ENCODE measurements around the gene MYO1D.
"Not testable (repeated sequence)": the region's sequence is repeated elsewhere in the genome, so short reads cannot be mapped to it uniquely, and the experiment has no call there.

Gene MYO1D

DNA sequence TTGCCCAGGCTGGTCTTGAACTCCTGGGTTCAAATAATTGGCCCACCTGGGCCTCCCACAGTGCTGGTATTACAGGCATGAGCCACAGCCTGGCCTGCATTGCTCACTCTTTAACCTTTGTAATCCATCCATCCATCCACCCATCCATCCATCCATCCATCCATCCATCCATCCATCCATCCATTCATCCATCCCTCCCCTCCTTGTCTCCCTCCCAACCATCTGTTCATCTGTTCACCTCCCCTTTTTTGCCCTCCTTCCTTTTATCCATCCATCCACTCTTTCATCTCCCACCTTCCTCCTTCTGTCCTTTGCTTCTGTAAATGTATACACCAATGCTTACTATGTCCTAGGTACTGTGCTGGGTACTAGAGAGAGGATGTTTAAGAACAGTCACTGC lies 324.6 kb downstream of the MYO1D start:
- no peak for DNase-seq (ENCODE audit: extremely low read depth in 1 of 2, low read depth in 1 of 2)

GRCh38 chr17:32551186-32551955 lies 325.6 kb downstream of the MYO1D start:
- no peak for DNase-seq (ENCODE audit: extremely low read depth in 1 of 2, low read depth in 1 of 2)

GRCh38 chr17:32549559-32549958 lies 327.4 kb downstream of the MYO1D start:
- no peak for DNase-seq (ENCODE audit: extremely low read depth in 1 of 2, low read depth in 1 of 2)

DNA sequence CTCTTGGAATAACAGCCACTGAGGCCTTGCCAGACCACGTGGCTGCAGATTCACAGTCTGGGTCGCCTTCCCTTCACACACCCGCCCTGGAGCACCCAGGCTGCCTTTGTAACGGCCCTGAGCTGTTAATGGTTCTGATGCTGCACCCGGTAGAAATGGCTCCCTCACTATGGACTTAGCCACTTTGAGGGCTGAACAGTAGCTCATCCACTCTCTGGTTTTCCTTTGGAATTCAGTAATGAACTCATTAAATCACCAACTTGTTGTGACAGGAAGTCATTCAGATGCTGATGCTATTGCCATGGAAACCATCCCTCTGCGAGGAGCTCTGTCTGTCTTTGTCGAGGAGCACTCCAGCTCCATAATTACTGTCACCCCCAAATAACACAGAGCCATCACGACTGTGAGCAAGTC lies 330.9 kb downstream of the MYO1D start:
- no peak for DNase-seq (ENCODE audit: extremely low read depth in 1 of 2, low read depth in 1 of 2)

GRCh38 chr17:32542186-32542585 lies 334.7 kb downstream of the MYO1D start:
- no peak for DNase-seq (ENCODE audit: extremely low read depth in 1 of 2, low read depth in 1 of 2)

GRCh38 chr17:32541640-32542039 lies 335.3 kb downstream of the MYO1D start:
- no peak for DNase-seq (ENCODE audit: extremely low read depth in 1 of 2, low read depth in 1 of 2)

DNA sequence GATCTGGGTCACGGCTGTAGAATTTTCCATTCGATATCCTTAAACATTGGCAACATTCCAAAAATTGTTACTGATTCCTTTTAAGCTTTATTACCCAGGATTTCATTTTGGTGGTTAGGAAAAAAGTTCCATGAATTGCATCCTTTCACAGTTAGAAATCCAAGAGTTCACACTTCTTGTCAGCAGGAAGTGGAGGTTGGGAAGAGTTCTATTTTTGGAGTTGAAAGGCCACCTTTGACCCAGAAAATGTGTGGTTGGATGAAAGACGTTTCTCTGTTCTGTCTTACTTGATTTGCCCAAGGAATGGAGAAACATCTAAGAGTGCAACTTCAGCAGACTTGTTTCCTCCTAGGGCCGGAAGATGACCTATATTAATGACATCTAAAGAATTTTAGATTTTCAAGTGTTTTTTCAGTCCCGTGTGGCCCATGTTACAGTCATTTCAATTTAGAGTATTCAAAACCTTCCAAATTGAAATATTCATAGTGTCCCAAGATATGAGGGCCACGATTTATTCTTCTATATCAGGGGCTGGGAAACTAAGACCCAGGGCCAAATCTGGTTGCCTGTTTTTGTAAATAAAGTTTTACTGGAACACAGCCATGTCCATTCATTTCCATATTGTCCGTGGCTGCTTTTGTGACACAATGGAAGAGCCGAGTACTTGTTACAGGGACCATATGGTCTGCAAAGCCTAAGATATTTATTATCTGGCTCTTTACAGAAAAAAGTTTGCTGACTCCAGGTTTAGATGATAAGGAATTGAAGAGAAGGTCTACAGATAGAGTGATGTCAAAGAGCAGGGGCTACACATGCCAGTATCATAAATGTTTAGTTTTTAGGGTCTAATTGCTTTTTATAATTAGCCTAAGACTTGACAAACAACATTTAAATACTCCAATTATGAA lies 339.9 kb downstream of the MYO1D start:
- DNase-seq (ENCODE audit: extremely low read depth in 1 of 2, low read depth in 1 of 2) = no peak

DNA sequence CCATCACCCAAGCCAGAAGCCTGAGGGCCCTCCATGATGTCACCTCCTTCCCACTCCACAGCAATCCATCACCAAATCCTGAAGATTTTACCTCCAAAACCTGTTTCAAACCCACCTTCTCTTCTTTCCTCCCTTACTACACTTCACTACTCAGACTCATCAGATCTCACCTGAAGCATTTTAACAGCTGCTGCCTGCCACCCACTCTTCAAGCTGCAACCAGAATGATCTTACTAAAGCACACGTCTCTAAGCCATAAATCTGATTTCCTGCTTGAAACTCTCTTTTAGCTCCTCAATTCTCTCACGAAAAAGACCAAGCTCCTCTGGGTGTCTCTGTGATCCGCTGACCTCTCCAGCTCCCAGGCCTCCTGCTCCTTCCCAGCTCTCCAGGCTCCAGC lies 343.6 kb downstream of the MYO1D start:
- no peak for DNase-seq (ENCODE audit: extremely low read depth in 1 of 2, low read depth in 1 of 2)

- no peak for DNase-seq (ENCODE audit: extremely low read depth in 1 of 2, low read depth in 1 of 2)
Measured at GRCh38 chr17:32529604-32530003, 347.3 kb downstream of the MYO1D start.

GRCh38 chr17:32528825-32529224 lies 348.1 kb downstream of the MYO1D start:
- no peak for DNase-seq (ENCODE audit: extremely low read depth in 1 of 2, low read depth in 1 of 2)

- DNase-seq (ENCODE audit: extremely low read depth in 1 of 2, low read depth in 1 of 2) = no peak
Measured at GRCh38 chr17:32527146-32527545, 349.8 kb downstream of the MYO1D start.

DNA sequence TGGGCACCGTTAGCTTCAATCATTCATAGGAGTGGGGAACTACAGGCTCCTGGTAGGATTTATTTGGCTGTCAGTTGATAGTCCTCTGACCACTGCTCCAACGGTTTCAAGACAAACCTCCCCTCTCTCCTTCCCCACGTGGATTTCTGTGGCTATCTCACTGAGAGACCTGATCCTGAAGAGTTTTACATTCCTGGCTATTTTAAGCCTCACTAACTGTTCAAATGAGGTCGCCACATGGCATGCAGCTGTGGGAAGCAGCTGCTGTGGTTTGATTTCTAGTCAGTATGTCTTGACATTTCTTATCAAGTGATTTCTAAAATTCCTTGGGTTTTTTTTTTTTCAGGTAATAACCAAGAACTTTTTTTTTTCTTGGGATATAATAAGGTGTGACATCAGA lies 351.8 kb downstream of the MYO1D start:
- DNase-seq (ENCODE audit: extremely low read depth in 1 of 2, low read depth in 1 of 2) = no peak

DNA sequence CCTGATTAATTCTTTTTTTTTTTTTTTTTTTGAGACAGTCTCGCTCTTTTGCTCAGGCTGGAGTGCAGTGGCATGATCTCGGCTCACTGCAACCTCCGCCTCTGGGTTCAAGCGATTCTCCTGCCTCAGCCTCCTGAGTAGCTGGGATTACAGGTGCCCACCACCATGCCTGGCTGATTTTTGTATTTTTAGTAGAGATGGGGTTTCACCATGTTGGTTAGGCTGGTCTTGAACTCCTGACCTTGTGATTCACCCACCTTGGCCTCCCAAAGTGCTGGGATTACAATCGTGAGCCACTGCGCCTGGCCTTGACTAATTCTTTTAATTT lies 352.4 kb downstream of the MYO1D start:
- DNase-seq (ENCODE audit: extremely low read depth in 1 of 2, low read depth in 1 of 2) = not testable (repeated sequence)

DNA sequence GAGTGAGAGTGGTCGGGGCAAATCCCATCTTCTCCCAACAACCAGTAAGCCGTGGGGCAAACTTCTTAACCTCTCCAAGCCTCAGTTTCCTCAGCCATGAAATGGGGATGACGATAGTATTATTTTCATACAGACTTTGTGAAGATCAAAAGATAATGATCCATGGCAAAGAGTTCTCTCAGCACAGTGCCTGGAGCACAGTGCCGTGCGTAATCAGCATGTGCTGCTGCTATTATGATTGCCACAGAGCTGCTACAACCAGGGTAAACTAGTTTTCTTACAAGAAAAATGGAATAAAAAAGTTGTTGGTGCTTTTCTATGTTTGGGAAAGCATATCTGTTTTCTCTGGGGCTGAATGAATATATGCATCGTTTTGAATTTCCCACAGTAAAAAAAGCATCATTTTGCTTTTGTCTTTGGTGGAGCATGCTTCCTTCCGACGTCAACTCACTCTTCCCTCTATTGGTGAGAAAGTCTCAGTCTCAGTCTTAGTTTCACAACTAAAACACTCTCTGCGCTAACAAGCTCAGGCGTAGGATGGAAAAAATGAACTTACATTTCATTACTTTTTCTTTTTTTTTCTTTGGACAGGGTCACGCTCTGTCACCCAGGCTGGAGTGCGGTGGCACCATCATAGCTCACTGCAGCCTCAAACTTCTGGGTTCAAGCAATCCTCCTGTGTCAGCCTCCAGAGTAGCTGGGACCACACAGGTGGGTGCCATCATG lies 352.9 kb downstream of the MYO1D start:
- DNase-seq (ENCODE audit: extremely low read depth in 1 of 2, low read depth in 1 of 2) = no peak

DNA sequence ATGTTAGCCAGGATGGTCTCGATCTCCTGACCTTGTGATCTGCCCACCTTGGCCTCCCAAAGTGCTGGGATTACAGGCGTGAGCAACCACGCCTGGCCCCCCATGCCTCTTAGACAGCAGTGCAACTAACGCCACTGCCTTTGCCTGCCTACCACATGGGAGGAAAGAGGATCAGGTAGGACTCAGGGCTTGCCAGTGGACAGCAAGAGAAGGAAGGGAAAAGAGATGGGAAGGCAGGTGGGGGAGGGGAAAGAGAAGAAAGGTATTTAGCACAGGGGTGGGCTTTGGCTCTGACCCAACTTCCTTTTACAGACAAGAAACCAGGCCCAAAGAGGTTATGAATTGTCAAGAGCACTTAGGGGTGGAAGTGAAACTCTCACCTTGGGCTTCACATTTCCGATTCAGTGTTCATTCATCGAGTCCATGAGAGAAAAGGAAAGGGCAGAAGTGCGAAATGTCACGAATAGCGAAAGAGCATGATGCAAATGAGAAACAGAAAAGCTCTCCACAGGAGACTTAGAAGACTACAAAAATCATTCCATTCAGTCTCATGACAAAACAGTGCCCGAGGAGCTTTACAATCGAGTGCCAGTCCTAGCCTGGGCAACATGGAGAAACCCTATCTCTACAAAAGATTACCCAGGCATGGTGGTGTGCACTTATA lies 353.8 kb downstream of the MYO1D start:
- DNase-seq (ENCODE audit: extremely low read depth in 1 of 2, low read depth in 1 of 2) = peak in 1 of 2 donors; percentile 52

DNA sequence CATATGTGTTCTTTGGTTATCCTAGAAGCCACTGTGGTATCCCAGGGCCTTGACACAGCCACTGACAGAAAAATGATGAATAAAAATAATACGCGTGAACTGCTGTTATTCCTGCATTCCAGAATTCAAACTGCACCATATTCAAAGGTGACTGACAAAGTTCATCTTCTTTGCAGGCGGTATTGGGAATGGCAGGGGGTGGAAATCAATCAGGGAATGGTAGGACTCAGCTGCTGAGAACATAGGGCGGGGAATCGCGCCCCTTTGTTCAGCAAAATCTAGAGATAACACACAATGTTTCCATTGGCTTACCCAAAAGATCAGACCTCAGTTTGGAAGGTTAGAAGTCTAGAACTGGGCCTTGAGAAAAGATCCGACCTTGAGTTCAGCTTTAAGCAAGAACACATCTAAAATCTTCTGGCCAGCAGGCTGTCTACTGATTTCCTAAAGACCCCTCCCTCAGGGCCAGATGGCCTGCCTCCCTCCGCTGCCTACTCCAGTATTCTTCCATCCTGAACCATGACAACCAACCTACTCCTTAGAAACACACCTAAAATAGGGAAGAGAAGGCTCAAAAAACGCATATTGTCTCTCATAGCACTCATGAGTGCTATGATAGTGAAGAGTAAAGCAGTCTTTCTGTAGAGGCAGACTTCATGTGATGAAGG lies 356.1 kb downstream of the MYO1D start:
- no peak for DNase-seq (ENCODE audit: extremely low read depth in 1 of 2, low read depth in 1 of 2)

DNA sequence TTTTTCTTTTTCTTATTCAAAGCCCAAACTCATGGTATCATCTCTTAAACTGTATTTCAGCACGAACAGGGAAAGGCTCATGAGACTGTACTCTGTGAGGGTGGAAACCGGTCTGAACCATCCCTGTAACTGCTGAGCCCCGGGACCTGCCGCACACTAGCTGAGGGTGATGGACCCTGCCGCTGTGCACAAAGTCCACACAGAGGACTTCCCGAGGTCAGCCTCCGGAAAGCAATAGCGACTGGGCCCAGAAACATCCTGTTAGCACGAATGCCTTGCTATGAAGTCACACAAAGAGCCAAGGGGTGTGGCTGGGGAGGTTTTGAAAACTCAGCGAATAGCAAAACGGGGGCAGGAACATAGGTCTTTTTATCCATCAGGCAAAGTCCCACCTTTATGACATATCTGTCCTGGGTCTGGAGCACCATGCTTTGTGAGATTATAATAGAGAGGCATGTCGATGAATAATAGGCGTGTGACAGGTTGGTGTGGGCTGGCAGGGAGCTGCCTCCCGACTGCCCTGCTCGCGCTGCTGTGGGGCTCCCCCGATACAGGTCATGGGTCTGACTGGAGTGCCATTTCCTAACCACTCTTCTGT lies 356.7 kb downstream of the MYO1D start:
- DNase-seq (ENCODE audit: extremely low read depth in 1 of 2, low read depth in 1 of 2) = peak in 1 of 2 donors; percentile 58

DNA sequence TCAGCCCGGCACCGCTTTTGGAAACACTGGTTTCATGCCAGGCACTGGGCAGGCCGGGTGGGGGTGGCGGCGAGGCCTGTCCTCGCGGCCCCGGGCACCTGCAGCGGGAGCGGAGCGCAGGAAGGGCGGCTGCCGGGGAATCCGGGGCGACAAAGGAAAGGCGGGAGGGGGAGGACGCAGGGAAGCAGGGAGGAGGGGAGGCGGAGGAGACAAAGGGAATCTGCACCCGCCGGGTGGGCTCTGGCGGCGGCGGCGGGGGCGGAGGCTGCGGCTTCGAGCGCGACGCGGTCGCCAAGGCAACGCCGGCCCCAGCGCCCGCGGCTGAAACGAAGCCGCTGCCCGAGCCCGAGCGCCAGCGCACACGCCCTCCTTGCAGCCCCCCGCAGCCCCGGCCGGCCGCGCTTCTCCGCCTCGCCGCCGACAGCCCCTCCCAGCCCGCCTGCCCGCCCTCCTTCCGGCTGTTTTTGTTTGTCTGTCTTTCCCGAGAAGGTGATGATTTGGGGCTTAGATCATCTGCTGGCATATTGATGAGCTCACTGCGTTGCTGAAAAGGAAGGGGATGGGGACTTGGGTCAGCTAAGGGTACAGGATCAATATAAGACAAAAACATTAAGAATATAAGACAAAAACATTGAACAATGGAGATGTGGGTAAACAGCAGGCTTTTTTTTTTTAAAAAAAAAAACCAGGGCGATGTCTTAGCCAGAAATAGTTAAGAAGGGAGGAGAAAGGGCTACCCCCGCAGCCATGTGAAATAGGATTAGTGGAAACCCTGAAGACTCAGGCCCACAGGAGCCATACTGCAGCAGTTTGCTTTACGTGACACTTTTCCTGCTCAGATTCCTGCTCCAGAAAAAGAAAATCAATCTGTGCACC lies 357.5 kb downstream of the MYO1D start:
- peak; percentile 43 to 61 for DNase-seq (ENCODE audit: extremely low read depth in 1 of 2, low read depth in 1 of 2)

DNA sequence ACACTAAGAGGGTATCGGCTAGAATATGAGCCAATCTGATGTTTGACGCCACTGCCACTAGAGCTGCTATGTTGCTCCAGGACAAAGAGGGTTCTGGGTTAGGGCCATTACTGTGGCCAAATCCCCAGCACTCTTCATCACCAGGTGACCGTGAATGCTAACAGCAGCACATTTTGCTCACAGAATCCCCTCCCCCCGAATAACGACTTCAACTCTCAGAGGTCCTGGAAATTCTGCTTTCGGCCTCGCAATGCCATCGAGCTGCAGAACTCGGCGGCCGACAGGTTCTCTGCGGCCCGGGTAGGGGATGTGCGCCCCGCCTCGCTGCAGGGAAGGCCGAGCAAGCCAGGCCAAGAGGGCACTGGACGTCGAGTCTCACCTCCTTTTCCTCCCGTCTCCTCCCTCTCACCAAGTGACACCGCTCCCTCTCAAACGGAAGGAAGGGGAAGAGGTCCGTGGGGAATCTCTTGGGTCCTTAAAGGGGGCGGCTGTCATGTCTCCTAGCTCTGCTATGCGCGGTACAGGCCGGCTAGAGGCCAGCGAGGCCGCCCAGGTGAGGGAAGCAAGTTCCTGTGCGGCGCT lies 358.2 kb downstream of the MYO1D start:
- DNase-seq (ENCODE audit: extremely low read depth in 1 of 2, low read depth in 1 of 2) = no peak

Measured in stimulated activated CD8-positive, alpha-beta memory T cell treated with anti-CD3 and anti-CD28 coated beads, Interleukin-7, amount 100 ng/mL, for 48 hours (primary cell).